ENCODE measurements around the gene ZNF3. TPM values are rescaled to one million over a fixed set of nuclear protein-coding genes. Genes with fewer than 3 reads are reported as not detected.
A peak's percentile ranks its signal among the peaks of the same experiment; 100 is the strongest.
"Not testable (repeated sequence)": the region's sequence is repeated elsewhere in the genome, so short reads cannot be mapped to it uniquely, and the experiment has no call there.

ZNF3 gene
- polyA plus RNA-seq (2013, experiment 1 of 2; ENCODE audit: insufficient read length), result 18.8 TPM
- polyA plus RNA-seq (2013, experiment 2 of 2; ENCODE audit: insufficient read length), result 16.8 TPM

DNA sequence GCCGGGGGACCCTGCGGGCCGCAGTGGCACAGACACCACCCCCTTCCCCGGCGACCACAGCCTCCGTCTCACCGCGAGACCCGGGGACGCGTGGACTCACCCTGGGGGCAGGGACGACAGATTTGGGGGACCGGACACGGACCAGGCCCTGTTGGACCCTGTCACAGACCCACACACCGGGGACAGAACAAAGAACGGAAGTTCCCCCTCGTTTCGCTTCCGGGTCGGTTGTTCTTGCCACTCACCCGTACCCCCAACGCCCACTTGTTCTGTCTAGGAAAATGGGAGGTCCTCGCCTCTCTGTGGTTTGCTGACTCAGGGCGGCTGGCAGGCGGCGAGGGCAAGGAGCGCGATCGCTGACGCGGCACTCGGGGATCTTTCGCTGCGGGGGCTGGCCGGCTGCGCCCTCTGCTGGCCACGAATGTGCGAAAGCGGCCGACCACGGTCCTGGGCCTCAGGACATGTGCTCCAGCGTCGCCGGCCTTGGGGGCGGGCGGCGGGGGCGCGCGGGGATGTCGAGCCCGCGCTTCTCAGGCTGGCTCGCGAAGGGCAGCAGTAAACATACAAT, at the start of gene ZNF3:
ZNF3 (minus strand) TSS at position 189 of the 568 bp plus-strand sequence. CDS start 4,366 bp downstream, outside the sequence.
- DNase-seq, result peak; percentile 99

DNA sequence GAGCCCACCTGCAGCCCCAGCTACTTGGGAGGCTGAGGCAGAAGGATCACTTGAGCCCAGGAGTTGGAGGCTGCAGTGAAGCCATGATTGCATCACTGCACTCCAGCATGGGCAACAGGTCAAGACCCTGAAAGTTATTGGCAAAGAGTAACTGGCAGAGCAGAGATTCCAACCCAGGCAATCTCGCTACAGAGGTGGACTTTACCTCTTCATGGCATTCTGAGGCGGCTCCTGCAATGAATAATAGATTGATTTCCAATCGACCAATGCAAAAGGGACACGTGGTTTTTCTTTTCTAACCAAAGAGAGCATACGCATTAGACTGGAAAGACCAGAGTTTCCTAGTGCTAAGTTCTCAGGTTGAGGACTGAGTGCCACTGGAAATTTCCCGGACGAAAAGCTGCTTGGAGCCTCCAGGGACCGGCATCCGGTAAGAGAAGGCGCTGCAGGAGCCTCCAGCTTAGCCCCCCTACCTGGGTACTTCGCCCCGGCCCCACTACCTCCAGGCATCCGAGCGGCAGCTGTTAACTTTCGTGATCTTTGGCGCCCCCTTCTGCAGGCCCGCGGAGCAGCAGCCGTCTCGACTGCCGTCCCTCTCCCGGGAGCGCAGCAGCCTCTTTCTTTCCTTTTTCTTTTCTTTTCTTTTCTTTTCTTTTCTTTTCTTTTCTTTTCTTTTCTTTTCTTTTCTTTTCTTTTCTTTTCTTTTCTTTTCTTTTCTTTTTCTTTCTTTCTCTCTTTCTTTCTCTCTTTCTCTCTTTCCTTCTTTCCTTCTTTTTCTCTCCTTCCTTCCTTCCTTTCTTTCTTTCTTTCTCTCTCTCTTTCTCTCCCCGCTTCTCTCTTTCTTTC, 49.3 kb upstream of the ZNF3 start:
- DNase-seq, result peak; percentile 51

DNA sequence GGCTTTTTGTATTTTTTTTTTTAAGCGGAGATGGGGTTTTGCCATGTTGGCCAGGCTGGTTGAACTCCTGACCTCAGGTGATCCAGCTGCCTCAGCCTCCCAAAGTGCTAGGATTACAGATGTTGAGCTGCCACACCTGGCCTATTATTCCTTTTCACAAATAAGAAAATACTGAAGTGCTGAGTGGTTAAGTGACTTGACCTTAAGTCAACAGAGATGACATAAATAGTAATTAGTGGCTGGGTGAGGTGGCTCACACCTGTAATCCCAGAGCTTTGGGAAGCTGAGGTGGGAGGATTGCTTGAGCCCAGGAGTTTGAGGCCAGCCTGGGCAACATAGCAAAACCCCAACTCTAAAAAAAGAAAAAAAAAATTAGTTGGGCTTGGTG, 48.7 kb upstream of the ZNF3 start:
- not testable (repeated sequence) for DNase-seq

DNA sequence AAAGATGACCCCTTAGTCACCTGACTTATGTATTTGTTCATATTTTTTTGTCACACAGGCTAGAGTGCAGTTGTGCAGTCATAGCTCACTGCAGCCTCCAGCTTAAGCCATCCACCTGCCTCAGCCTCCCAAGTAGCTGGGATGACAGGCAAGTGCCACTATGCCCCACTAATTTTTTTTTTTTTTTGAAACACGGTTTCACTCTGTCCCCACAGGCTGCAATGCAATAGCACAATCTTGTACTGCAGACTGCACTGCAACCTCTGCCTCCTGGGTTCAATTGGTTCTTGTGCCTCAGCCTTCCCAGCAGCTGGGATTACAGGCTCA, 47.1 kb upstream of the ZNF3 start:
- no peak for DNase-seq

DNA sequence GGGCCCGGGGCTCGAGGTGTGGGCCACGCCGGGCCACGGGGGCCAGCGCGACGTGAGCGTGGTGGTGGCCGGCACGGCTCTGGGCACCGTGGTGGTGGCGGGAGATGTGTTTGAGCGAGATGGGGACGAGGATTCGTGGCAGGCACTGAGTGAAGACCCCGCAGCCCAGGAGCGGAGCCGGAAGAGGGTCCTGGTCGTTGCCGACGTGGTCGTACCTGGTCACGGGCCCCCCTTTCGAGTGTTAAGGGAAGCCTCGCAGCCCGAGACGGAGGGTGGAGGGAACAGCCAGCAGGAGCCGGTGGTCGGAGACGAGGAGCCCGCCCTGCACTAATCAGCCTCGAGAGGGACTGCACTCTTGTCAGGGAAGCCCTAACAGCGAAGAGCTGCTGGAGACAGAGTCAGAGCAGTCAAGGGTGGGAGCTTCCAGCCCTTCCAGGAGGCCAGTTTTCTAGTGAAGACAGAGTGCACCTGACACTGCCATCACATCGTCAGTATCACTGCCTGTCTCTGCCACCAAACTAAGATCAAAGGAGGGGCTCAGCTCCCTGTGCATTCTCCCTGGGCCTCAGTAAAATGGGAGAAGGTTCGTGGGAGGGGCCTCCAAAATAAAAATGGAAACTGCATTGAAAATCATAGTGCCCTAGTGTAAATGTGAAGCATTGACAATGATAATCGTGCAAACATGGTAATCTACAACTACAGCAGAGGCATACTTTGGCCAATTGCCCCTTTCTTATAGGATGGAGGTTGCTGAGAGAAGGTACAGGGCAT, 46.5 kb upstream of the ZNF3 start:
- DNase-seq, result no peak

DNA sequence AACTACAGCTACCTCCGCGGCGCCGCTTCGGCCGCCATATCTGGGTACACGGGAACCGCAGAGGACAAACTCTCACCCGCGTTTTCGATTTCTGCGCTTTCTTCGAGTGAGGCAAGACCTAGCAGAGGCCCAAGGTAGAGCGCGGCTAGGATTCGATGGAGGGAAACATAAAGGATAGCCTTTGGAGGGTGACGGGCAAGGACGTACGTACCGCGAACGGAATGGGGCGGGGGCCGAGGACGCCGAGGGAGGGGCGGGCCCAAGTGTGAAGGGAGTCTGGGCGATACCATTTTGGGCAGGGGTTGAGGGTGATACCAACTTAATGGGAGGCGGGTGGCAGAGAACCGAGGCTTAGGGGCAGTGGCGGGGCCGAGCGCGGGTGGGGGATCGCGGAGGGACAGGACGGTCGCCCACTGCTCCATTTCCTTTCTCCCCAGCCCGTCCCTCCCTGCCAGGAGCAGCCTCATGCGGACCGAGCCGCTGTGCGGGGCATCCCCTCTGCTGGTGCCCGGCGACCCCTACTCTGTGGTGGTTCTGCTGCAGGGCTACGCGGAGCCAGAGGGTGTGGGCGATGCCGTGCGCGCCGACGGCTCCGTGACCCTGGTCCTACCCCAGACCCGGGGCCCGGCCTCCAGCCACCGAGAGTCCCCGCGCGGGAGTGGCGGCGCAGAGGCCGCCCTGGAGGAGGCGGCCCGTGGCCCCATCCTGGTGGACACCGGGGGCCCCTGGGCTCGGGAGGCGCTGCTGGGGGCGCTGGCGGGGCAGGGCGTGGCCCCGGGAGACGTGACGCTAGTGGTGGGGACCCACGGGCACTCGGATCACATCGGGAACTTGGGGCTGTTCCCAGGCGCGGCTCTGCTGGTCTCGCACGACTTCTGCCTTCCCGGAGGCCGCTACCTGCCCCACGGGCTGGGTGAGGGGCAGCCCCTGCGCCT, 45.7 kb upstream of the ZNF3 start, which contains the start of gene MBLAC1:
MBLAC1 (plus strand) TSS at position 37 of the 935 bp plus-strand sequence; CDS start at position 466, 429 bp downstream.
- DNase-seq, result peak; percentile 93

DNA sequence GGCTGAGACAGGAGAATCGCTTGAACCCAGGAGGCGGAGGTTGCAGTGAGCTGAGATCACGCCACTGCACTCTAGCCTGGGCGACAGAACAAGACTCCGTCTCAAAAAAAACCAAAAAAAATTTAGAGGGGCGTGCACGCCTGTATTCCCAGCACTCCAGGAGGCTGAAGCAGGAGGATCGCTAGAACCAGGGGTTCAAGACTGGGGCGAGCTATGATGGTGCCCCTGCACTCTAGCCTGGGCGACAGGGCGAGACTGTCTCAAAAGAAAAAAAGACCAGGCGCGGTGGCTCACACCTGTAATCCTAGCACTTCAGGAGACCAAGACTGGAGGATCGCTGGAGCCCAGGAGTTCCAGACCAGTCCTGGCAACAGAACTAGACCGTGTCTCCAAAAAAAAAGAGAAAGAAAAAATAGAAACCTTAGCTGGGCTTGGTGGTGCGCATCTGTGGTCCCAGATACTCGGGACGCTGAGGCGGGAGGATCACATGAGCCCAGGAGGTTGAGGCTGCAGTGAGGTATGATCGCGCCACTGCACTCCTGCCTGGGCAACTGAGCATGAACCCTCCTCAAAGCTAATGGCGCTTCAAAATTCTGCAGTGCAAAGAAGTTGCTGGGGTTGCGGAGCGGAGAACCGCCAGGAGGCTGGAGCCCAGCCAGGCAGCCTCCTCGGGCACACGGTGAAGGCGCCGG, 44.9 kb upstream of the ZNF3 start:
- DNase-seq, result no peak

DNA sequence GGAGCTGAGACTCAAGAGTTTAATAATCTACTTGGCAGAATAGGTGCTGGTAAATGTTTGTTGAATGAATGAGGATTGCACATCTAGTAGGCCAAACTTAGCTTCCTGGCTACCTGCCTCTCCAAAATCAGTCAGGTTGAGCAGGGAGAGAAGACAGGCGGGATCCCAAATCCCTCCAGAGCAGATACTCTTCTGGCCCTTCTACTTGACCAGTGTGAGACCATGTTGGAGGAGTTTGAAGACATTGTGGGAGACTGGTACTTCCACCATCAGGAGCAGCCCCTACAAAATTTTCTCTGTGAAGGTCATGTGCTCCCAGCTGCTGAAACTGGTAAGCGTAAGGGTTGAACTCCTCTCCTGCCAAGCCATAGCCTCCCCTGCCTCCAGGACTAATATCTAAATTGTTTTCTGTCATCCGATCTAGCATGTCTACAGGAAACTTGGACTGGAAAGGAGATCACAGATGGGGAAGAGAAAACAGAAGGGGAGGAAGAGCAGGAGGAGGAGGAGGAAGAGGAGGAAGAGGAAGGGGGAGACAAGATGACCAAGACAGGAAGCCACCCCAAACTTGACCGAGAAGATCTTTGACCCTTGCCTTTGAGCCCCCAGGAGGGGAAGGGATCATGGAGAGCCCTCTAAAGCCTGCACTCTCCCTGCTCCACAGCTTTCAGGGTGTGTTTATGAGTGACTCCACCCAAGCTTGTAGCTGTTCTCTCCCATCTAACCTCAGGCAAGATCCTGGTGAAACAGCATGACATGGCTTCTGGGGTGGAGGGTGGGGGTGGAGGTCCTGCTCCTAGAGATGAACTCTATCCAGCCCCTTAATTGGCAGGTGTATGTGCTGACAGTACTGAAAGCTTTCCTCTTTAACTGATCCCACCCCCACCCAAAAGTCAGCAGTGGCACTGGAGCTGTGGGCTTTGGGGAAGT, 43.0 kb upstream of the ZNF3 start:
- no peak for DNase-seq

DNA sequence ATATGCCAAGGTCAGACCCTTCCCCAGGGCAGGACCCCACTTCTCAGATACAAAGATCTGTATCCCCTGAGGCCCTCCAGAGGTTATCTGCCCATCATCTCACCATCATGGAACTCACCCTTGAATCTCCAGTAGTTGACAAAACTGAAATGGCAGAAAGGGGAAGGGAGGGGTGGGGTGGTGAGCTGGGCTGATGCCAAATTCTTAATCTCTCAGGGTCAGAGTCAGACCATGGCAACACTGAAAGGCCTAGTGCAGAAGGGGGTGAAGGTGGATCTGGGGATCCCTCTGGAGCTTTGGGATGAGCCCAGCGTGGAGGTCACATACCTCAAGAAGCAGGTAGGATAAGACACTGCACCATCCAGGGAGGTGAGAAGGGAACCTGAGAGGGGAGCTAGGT, 41.0 kb upstream of the ZNF3 start:
- DNase-seq, result no peak

DNA sequence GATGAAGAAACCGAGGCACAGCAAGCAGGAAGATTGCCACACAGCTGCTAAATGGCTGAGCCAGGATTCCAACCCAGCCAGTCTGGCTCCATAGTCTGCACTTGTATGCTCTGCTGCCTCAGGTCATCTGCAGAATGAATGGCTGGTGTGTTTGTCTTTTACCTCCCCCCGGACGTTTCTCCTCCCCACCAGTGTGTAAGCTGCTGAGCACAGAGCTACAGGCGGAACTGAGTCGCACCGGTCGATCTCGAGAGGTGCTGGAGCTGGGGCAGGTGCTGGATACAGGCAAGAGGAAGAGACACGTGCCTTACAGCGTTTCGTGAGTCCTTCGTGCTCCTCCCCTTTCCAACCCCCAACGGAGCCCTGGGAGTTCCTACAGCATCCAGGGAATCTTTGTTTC, 40.5 kb upstream of the ZNF3 start:
- no peak for DNase-seq

DNA sequence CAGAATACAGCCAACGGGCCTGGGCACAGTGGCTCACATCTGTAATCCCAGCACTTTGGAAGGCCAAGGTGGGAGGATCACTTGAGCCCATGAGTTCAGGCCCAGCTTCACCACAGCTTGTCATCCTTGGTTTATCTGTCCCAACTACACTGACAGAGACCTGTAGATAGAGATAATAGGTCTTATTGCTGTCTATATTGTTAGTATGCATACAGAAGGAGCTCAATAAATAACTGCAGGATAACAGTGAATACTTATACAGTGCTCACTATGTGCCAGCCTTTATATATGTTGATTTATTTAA, 39.2 kb upstream of the ZNF3 start:
- DNase-seq, result no peak

DNA sequence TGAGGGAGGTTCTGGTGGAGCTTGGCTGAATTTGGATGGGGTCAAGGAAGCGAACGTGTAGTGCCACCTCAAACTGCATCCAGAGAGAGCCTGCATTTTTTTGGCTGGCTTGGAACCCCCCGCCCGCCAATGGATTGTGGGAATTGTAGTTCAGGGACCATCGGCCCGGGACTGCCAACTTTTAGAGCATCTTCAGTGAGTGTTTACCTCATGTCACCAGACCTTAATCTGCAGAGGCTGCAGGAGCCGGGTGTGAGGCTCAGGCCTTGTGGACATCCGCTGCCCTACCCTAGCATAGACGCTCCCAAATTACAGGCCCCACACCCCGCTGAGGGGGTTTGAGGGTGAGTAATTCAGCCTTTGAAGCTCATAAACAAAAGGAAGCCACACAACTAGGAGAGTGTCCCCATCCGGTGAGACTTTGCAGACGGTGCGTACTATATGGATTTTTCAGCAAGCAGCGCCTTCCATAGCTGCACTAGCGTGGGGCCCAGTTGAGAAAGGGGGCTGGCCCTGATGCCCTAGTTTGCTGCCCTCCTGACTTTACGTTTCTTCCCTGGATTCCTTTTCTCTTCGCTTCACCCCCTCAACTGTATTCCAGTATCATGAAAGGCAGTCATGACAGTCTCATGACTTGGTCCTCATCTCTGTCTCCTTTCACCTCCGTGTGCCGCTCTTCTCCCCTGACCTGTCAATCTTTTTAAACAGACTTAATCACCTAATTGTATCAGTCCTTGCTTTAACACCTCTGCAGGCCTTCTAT, 38.6 kb upstream of the ZNF3 start:
- DNase-seq, result peak; percentile 64

DNA sequence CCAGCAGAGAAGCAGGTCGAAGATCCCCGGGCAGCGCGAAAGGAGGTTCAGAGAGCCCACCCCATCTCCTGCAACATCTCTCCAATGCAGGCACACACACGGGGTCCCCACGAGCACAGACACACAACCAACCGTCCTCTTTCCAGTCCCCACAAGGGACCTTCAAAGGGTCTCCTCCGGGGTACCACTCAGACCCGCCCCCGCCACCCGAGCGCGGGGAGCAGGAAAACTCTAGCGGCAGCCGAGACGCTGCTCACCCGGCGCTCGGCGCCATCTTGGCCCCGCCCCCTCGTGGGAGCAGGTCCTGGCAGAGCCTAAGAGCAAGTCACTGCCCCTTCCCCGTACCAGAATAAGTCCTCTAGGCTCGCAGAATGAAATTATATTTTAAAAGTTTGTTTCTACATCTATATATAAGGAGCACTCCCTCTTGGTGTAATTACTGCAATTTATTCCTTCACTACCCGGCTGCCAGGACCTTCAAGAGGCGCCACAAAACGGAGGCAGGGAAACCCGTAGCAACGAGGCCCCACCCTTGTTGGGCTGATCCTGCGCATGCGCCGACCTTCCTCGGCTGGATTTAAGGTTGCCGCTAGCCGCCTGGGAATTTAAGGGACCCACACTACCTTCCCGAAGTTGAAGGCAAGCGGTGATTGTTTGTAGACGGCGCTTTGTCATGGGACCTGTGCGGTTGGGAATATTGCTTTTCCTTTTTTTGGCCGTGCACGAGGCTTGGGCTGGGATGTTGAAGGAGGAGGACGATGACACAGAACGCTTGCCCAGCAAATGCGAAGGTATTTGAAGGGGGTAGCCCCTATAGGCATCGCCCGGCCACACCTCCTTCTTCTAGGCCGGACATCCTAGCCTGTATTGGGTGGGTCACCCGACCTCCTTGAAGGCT, 37.8 kb upstream of the ZNF3 start, which contains the start of the genes CNPY4 and TAF6:
CNPY4 (plus strand) TSS at position 563 of the 898 bp plus-strand sequence; CDS start at position 674, 111 bp downstream.
TAF6 (minus strand) TSS at position 287 of the 898 bp plus-strand sequence. CDS start 5,149 bp downstream, outside the sequence.
- DNase-seq, result peak; percentile 94

DNA sequence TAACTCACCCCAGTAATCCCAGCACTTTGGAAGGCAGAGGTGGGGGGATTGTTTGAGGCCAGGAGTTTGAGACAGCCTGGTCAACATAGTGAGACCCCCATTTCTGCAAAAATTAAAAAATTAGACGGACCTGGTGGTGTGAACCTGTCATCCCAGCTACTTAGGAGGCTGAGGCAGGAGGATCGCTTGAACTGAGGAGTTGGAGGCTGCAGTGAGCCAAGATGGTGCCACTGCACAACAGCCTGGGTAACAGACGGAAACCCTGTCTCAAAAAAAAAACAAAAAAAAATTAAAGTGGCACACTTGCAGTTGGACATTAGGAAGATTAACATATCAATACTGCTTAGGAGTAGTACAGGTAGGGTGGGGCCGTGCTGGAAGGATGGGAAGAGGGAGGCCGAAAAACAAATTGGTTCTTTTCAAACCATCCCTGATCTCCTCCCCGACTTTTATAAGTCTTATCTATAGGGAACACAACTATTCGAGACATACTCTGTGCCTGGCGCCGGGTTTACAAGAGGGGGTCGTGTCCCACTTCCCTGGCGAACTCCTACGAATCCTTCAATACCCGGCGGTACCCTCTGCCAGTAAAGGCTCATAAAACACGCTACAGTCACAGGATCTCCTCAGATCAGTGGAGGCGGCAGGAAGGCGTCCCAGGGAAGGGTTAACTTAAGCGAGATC, 37.0 kb upstream of the ZNF3 start:
- no peak for DNase-seq

DNA sequence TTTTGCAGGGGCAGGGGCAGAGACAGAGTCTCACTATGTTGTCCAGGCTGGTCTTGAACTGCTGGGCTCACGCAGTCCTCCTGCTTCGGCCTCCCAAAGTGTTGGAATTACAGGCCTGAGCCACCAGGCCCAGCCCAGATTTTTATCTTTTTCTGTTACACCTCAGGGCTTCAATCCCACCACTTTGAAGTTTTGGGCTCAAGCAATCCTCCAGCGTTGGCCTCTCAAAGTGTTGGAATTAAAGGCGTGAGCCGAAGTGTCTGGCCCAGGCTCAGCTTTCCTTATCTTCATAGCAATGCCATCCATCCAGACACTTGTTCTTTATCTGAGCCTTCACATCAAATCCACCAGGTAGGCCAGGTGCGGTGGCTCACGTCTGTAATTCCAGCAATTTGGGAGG, 33.5 kb upstream of the ZNF3 start:
- no peak for DNase-seq

DNA sequence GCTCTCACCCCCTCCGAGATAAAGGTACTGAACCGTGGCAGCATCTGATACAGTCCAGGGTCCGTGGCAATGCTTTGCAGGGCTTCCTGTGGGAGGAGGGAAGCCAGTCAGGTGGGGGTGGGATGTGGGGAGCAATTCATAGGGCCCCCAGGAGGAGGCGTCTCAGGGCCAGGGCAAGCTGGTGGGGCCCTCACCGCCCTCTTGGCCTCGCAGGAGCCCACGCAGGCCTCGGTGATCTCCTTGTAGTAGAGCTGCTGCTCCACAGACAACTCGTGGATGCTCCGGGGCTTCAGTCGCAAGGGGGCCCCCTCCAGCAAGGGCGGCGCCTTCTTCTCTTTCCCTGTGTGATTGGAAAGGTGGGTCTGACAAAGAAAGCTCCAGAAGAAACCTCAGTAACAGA, 30.4 kb upstream of the ZNF3 start:
- no peak for DNase-seq

DNA sequence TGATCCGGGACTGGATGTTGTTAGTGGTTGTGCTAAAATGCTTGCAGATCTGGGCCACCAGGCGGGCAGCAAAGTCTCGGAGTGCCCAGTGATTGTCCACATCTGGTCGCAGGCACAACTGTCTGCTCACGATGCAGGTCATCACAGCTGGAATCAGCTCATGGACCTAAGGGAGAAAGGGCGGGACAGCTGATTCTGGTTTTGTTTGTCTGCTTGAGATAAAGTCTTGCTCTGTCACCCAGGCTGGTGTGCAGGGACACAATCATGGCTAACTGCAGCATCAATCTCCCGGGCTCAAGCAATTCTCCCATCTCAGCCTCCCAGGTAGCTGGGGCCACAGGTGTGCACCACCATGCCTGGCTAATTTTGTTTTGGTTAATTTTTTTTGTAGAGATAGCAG, 29.6 kb upstream of the ZNF3 start:
- DNase-seq, result no peak
